ENCODE measurements around the gene ANKRD27.
"Not testable (repeated sequence)": the region's sequence is repeated elsewhere in the genome, so short reads cannot be mapped to it uniquely, and the experiment has no call there.

DNA sequence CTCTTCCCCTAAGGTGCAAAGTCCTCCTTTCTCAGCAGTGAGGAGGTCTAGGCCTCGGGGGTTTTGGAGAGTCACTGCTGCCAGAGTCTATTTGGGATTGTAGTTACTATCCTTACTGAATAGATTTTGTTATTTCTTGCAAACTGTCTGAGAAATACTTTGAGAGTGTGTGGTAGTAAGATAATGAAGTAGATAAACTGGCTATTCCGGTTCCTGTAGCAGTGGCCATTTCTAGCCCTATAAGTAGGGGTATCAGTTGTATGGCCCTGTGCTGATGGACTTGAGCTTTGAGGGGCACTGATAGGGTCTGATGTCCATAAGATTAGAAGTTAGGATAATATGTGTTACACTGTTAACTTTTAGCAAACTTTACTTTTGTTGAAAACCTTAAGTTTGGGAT lies 19.3 kb upstream of the ANKRD27 start:
- TF ChIP-seq ATF7 (IDR thresholded peaks at IDR 0.05; ENCODE audit: low read depth); POLR2AphosphoS2 (IDR thresholded peaks at IDR 0.05; ENCODE audit: low read depth, low read length); TBL1XR1 (IDR thresholded peaks at IDR 0.05; ENCODE audit: low read depth, low read length); NBN (IDR thresholded peaks at IDR 0.05); GATAD2B (conservative IDR thresholded peaks at IDR 0.05; ENCODE audit: low read depth); EZH2 (IDR thresholded peaks at IDR 0.05; ENCODE audit: borderline replicate concordance, control insufficient read depth, low read depth, low read length); POLR2A (IDR thresholded peaks at IDR 0.05; ENCODE audit: low read depth, low read length); CBX3 (IDR thresholded peaks at IDR 0.05; ENCODE audit: borderline replicate concordance, low read depth); TCF12 (IDR thresholded peaks at IDR 0.05; ENCODE audit: low read depth, low read length); RFX5 (IDR thresholded peaks at IDR 0.05; ENCODE audit: low read depth, low read length); YY1 (IDR thresholded peaks at IDR 0.05; ENCODE audit: low read depth, low read length); EGR1 (IDR thresholded peaks at IDR 0.05; ENCODE audit: borderline replicate concordance in 1 of 2, low read depth in 2 of 2, low read length in 2 of 2): not testable (repeated sequence)
- TF ChIP-seq, protein P1, sequence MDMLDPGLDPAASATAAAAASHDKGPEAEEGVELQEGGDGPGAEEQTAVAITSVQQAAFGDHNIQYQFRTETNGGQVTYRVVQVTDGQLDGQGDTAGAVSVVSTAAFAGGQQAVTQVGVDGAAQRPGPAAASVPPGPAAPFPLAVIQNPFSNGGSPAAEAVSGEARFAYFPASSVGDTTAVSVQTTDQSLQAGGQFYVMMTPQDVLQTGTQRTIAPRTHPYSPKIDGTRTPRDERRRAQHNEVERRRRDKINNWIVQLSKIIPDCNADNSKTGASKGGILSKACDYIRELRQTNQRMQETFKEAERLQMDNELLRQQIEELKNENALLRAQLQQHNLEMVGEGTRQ (IDR thresholded peaks at IDR 0.05; ENCODE audit: borderline replicate concordance, low read depth, low read length): not testable (repeated sequence)

All from GM12878 (cell line).